ENCODE data around the gene TTC23.

- TF ChIP-seq CTCF (IDR thresholded peaks at IDR 0.05; ENCODE audit: insufficient read depth, low read length) (no peak), POLR2AphosphoS5 (IDR thresholded peaks at IDR 0.05; ENCODE audit: low read depth) (no peak), REST (IDR thresholded peaks at IDR 0.05; ENCODE audit: insufficient replicate concordance, low read depth) (no peak), SPI1 (IDR thresholded peaks at IDR 0.05; ENCODE audit: borderline replicate concordance, low read depth) (no peak), GABPA (IDR thresholded peaks at IDR 0.05; ENCODE audit: low read depth) (no peak)
These were observed 85.3 kb downstream of the TTC23 start for GRCh38 chr15:99164119-99164518.
